Upper lobe of right lung (tissue), 1 donor: ENCODE results near the gene IL1RAPL1. TPM values are rescaled to one million over a fixed set of nuclear protein-coding genes. Genes with fewer than 3 reads are reported as not detected.

Experiments used
- ATAC-seq: fragments of 200-7000 bp; cut with Tn5 transposase; one replicate; pipeline ENCODE4 v1.9.1; 2020; ENCODE audit warnings: mild to moderate bottlenecking, moderate library complexity
- DNase-seq: peaks from one replicate; pipeline ENCODE4 v3.0.0-alpha.2; 2020
- H3K27ac ChIP-seq: fragments of 200-600 bp; one replicate; pipeline ENCODE4 v1.8.0; 2022
- H3K27me3 ChIP-seq: fragments of 200-600 bp; one replicate; pipeline ENCODE4 v1.8.0; 2022; ENCODE audit warnings: mild to moderate bottlenecking
- H3K36me3 ChIP-seq: fragments of 200-600 bp; one replicate; pipeline ENCODE4 v1.8.0; 2022
- H3K4me1 ChIP-seq: fragments of 200-600 bp; one replicate; pipeline ENCODE4 v1.8.0; 2022
- H3K4me3 ChIP-seq: fragments of 200-600 bp; one replicate; pipeline ENCODE4 v1.8.0; 2022; ENCODE audit warnings: mild to moderate bottlenecking
- H3K9me3 ChIP-seq: fragments of 200-600 bp; one replicate; pipeline ENCODE4 v1.8.0; 2022
- CTCF ChIP-seq: fragments of 200-600 bp; IDR thresholded peaks from one replicate; pipeline ENCODE4 v1.8.0; 2022; ENCODE audit warnings: antibody characterized with exemption
- intact Hi-C: fragments of 100-400 bp; cut with DNase I; formaldehyde crosslinking; loops from one replicate; pipeline ENCODE4 v1.11.0; 2022
- total RNA-seq: library from RNA; stranded (reverse); fragmentation: NEBNext Ultra II Directional; extraction: Animal tissue kit (Norgen Biotek cat#: 25700); gene quantifications from one replicate; pipeline ENCODE4 v1.2.1, GENCODE V29; 2021
- donor health status: DM: no; HTN: yes; CAD: no; lungs with severe emphysema.

Gene IL1RAPL1
- total RNA-seq, 1 donor from 2014 or later, result not detected

DNA sequence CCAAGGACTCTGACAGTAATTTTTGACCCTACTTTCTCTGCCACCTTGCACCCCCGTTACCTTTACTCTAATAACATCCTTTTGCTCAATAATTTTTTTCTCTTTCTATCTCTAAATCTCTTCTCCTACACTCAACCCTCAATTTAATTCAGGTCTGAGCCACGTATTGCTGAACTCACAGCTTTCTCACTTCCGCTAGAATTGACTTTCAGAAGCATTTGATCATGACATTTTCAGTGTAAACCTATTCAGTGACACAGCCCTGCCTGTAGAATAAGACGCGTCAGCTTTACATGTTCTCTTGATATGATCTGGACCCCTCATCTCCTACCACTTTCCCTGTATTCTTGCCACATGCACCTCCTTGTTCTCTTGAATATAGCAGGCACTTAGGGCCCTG lies 1188.6 kb downstream of the IL1RAPL1 start:
- Histone ChIP-seq H3K4me1 (no peaks in the 10 kb centered on the region), H3K27ac (no peak overlapping the region), H3K4me3 (no peak overlapping the region), H3K36me3 (no peaks in the 10 kb centered on the region), H3K9me3 (no peaks in the 10 kb centered on the region), H3K27me3 (no peaks in the 10 kb centered on the region)
- DNase-seq, result no peak
- no peak for ATAC-seq
- no peak for TF ChIP-seq CTCF
- intact Hi-C loops, result no loop called here

DNA sequence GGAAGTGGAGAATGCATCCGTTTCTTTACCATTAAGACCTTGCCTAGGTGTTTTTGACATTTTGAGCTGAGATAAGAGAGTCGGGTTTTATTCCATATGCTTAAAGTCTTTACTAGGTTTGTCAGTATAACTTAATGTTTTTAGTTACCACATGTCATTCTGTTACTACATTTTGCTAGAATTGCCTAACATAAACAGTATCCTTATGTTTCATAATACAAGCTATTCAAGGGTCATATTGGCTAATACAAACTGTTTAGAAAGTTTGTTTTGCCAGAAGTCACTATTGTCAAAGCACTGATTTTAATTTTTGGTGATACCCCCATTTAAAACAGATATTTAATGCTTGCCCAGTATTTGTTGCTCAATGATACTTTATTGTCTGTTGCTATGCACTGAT lies 1200.4 kb downstream of the IL1RAPL1 start:
- H3K27me3 ChIP-seq, result no peaks in the 10 kb centered on the region
- ATAC-seq (no peak), DNase-seq (no peak)
- H3K4me1 ChIP-seq, result no peaks in the 10 kb centered on the region
- H3K36me3 ChIP-seq, result no peaks in the 10 kb centered on the region
- TF ChIP-seq CTCF, result no peak
- H3K27ac ChIP-seq, result no peak overlapping the region
- H3K4me3 ChIP-seq, result no peak overlapping the region
- no peaks in the 10 kb centered on the region for H3K9me3 ChIP-seq
- intact Hi-C loops, result no loop called here

DNA sequence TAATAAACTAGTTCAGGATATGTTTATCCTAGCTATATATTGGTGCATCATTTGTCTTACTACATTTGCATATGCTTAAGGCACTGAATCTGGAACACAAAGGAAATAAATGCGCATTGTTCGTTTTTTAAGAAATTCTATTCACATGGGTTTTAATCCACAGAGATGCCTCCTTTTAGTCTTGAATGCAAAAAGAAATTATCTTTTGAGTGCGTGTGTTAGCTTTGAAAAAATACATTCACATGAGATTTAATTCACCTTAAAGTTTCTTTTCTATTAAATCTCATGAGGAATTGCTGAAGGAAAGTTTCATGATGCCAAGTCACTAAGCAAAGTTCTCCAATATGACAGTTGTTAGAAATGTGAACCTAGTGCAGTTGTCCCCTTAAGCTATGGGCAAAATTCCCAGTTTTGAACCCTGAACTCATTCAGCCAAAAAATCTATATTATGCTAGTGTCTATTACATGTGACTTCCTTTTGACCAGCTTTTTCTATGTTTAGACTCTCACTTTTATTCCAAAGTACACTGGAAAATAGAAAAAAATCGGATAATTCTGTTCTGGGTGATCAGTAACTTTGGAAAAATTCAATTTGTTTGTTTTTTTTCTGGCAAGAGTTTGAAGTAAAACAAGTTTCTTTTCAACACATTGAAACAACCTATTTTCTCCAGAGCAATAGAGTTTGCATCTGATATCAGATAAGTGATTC lies 1201.9 kb downstream of the IL1RAPL1 start:
- no peaks in the 10 kb centered on the region for H3K4me1 ChIP-seq
- intact Hi-C loops, result no loop called here
- ATAC-seq (no peak), DNase-seq (no peak)
- H3K4me3 ChIP-seq, result no peak overlapping the region
- H3K27ac ChIP-seq, result no peak overlapping the region
- no peaks in the 10 kb centered on the region for H3K27me3 ChIP-seq
- H3K36me3 ChIP-seq, result no peaks in the 10 kb centered on the region
- no peak for TF ChIP-seq CTCF
- no peaks in the 10 kb centered on the region for H3K9me3 ChIP-seq

DNA sequence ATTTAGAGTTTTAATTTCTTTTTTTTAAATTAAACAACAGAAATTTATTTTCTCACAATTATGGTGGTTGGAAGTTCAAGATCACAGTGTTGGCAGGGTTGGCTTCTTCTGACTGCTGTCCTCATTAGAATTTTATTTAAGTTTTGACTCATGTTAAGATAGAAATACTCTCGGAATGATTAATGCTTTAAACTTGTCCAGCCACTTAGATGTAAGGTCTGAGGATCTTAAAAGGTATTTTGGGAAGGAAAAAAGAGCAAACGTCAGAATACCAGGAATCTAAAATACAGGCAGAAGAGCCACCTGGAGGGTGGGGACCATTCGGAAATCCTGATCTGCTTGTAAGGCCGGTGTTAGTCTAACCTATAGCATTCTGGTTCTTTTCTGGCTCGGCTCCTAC lies 1205.1 kb downstream of the IL1RAPL1 start:
- H3K27me3 ChIP-seq, result no peaks in the 10 kb centered on the region
- H3K4me3 ChIP-seq, result no peak overlapping the region
- DNase-seq (no peak), ATAC-seq (no peak)
- H3K4me1 ChIP-seq, result no peaks in the 10 kb centered on the region
- TF ChIP-seq CTCF, result no peak
- no peaks in the 10 kb centered on the region for H3K36me3 ChIP-seq
- intact Hi-C loops, result no loop called here
- no peak overlapping the region for H3K27ac ChIP-seq
- H3K9me3 ChIP-seq, result no peaks in the 10 kb centered on the region

DNA sequence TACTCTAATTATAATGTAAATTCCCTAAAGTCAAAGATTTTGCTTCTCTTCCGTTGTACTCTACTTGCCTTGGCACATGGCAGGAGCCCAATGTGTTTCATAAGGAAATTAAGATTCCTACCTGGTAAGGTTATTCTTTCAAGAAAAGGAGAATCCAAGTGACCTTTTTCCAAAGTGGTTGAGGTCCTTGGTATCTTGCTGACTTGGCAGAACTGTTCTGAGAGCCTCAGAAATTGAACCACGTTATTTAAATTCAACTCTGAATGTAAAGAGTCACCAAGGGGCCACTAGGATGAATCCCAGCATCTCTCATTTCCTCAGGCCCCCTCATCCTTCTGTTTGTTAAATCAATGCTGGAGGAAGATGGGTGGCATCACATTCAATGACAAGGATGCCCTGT lies 1209.9 kb downstream of the IL1RAPL1 start:
- H3K4me3 ChIP-seq, result no peak overlapping the region
- H3K27me3 ChIP-seq, result no peaks in the 10 kb centered on the region
- no peak for DNase-seq
- no peaks in the 10 kb centered on the region for H3K9me3 ChIP-seq
- TF ChIP-seq CTCF, result no peak
- ATAC-seq, result no peak
- no peaks in the 10 kb centered on the region for H3K4me1 ChIP-seq
- H3K27ac ChIP-seq, result no peak overlapping the region
- intact Hi-C loops, result no loop called here
- no peaks in the 10 kb centered on the region for H3K36me3 ChIP-seq

DNA sequence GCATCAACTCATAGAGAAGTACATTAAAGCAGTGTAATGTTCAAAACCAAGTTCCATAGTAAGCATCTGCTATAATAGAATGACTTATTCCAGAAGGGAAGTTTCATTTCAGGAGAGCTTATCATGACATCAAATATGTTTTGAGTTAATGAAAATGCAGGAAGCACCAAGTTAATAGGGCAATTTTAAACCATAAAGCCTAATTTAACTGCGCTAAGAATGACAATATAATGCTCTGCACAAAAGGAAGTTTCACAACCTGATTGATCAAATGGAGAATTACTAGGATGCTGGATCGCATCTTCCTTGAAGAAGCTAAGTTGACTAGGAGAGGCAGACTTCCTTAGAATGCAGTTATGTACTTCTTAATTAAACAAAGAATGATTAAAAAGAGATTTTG lies 1211.2 kb downstream of the IL1RAPL1 start:
- H3K9me3 ChIP-seq, result no peaks in the 10 kb centered on the region
- H3K4me1 ChIP-seq, result no peaks in the 10 kb centered on the region
- H3K27me3 ChIP-seq, result no peaks in the 10 kb centered on the region
- DNase-seq (no peak), ATAC-seq (no peak)
- TF ChIP-seq CTCF, result no peak
- intact Hi-C loops, result no loop called here
- H3K4me3 ChIP-seq, result no peak overlapping the region
- H3K27ac ChIP-seq, result no peak overlapping the region
- no peaks in the 10 kb centered on the region for H3K36me3 ChIP-seq
